Fibroblast of lung (primary cell): ENCODE measurements around the gene SCAPER. TPM values are rescaled to one million over a fixed set of nuclear protein-coding genes. Genes with fewer than 3 reads are reported as not detected.

ENCODE experiments used
- DNase-seq, 2 donors: peaks; one replicate each; pipeline versions ENCODE4 v3.0.0 to v3.0.0-alpha.2; 2010; ENCODE audit warnings: low read depth in 2 of 2
- H2AFZ ChIP-seq: 2 replicates; pipeline ENCODE4 v1.5.1; 2012; ENCODE audit warnings: low read length, control low read depth, inconsistent platforms
- H3K27ac ChIP-seq: 2 replicates; pipeline ENCODE4 v1.5.1; 2011; ENCODE audit warnings: low read length, control low read depth; ENCODE audit not compliant: insufficient read depth
- H3K27me3 ChIP-seq: 2 replicates; pipeline ENCODE4 v1.5.1; 2011; ENCODE audit warnings: mild to moderate bottlenecking, low read length; ENCODE audit not compliant: control insufficient read depth, insufficient read depth
- H3K36me3 ChIP-seq: 2 replicates; pipeline ENCODE4 v1.5.1; 2011; ENCODE audit warnings: low read length; ENCODE audit not compliant: control insufficient read depth, insufficient read depth
- H3K4me1 ChIP-seq: 2 replicates; pipeline ENCODE4 v1.5.1; 2011; ENCODE audit warnings: low read length; ENCODE audit not compliant: control insufficient read depth, insufficient read depth; ENCODE audit errors: extremely low read depth
- H3K4me2 ChIP-seq: 2 replicates; pipeline ENCODE4 v1.5.1; 2011; ENCODE audit warnings: low read length, control low read depth; ENCODE audit not compliant: insufficient read depth; ENCODE audit errors: extremely low read depth
- H3K4me3 ChIP-seq, 4 experiments: fragments of 200-600 bp in 1 of 4; sonication (generic) in 1 of 4; replicated peaks in 1 of 4; 2 replicates each; pipeline ENCODE4 v1.5.1; 2011 to 2016; ENCODE audit warnings: low read length in 4 of 4, low read depth in 3 of 4, mild to moderate bottlenecking in 3 of 4, control low read depth in 2 of 4, inconsistent platforms in 1 of 4, mixed read lengths in 1 of 4; ENCODE audit not compliant: insufficient read depth in 1 of 4; ENCODE audit errors: control extremely low read depth in 1 of 4
- H3K79me2 ChIP-seq: 2 replicates; pipeline ENCODE4 v1.5.1; 2012; ENCODE audit warnings: mild to moderate bottlenecking, low read length, inconsistent platforms; ENCODE audit not compliant: control insufficient read depth, insufficient read depth
- H3K9ac ChIP-seq: 2 replicates; pipeline ENCODE4 v1.5.1; 2011; ENCODE audit warnings: mild to moderate bottlenecking, low read length, control low read depth; ENCODE audit not compliant: insufficient read depth
- H3K9me3 ChIP-seq: 2 replicates; pipeline ENCODE4 v1.5.1; 2012; ENCODE audit warnings: low read depth, low read length; ENCODE audit not compliant: control insufficient read depth, insufficient read depth
- H4K20me1 ChIP-seq: 2 replicates; pipeline ENCODE4 v1.5.1; 2011; ENCODE audit warnings: low read length; ENCODE audit not compliant: control insufficient read depth, insufficient read depth; ENCODE audit errors: extremely low read depth
- EZH2 ChIP-seq: IDR thresholded peaks from 2 replicates; pipeline ENCODE4 v1.5.1; 2012; ENCODE audit warnings: low read length, control low read depth, mild to moderate bottlenecking; ENCODE audit errors: missing control alignments
- polyA plus RNA-seq, 2 donors: library from polyadenylated mRNA; depleted of rRNA in 1 of 2; stranded (reverse) in 1 of 2; unstranded in 1 of 2; fragments of >200 nt; gene quantifications; 2 replicates each; pipeline ENCODE4 v1.2.1, GENCODE V29; 2011 to 2012; ENCODE audit warnings: missing spikeins in 1 of 2
- total RNA-seq: library from RNA; depleted of rRNA; stranded (reverse); fragments of >200 nt; gene quantifications from 2 replicates; pipeline ENCODE4 v1.2.1, GENCODE V29; 2014
- TF ChIP-seq, protein P1 (sequence below), 2 donors: IDR thresholded peaks in 1 of 2; conservative IDR thresholded peaks in 1 of 2; 1 replicate in 1 of 2; 2 replicates in 1 of 2; pipeline ENCODE4 v1.5.1; 2011 to 2012; ENCODE audit warnings: low read length in 2 of 2, control low read depth in 1 of 2, inconsistent platforms in 1 of 2, low read depth in 1 of 2, mild to moderate bottlenecking in 1 of 2

SCAPER gene
- total and polyA plus RNA-seq, 2 donors (not counting 1 experiment from before 2014, with no cell fraction given), result 2.3 to 9.1 TPM

DNA sequence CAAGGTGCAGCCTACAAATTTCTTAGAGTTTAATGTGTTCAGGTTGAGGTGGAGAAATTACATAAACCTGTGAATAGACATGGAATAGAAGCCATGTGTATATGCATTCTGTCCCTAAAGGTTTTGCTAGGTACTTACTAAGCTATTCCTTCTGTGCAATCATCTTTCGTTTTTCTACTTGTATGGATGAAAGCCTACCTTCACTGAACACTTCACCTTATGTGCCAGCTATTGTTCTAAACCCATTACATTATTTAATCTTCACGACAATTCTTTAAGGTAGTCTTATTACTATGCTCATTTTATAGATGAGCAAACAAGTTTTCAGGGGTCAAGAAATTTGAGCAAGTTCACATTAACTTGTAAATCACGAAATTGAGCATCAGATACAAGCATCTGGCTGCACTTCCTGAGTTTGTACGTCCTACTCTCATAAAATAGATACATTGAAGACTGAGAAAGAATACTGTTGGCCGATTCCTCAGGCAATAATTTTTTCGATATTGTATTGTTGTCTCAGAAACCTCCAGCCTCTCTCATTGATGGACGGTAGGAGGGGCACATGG, 25.8 kb upstream of the SCAPER start:
- Histone ChIP-seq H3K27ac (peak overlapping the region; percentile 24), H3K9me3 (no peaks in the 10 kb centered on the region), H3K27me3 (no peaks in the 10 kb centered on the region), H4K20me1 (no peaks in the 10 kb centered on the region), H3K79me2 (peaks cover 1% of the 10 kb centered on the region), H3K36me3 (no peaks in the 10 kb centered on the region), H2AFZ (peak overlapping the region; percentile 93), H3K4me2 (peak overlapping the region; percentile 80), H3K4me1 (peaks cover 2% of the 10 kb centered on the region), H3K4me3 (peak overlapping the region; percentile 59 to 81 (median 76)), H3K9ac (peak overlapping the region; percentile 39)
- TF ChIP-seq, protein P1, sequence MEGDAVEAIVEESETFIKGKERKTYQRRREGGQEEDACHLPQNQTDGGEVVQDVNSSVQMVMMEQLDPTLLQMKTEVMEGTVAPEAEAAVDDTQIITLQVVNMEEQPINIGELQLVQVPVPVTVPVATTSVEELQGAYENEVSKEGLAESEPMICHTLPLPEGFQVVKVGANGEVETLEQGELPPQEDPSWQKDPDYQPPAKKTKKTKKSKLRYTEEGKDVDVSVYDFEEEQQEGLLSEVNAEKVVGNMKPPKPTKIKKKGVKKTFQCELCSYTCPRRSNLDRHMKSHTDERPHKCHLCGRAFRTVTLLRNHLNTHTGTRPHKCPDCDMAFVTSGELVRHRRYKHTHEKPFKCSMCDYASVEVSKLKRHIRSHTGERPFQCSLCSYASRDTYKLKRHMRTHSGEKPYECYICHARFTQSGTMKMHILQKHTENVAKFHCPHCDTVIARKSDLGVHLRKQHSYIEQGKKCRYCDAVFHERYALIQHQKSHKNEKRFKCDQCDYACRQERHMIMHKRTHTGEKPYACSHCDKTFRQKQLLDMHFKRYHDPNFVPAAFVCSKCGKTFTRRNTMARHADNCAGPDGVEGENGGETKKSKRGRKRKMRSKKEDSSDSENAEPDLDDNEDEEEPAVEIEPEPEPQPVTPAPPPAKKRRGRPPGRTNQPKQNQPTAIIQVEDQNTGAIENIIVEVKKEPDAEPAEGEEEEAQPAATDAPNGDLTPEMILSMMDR (conservative IDR thresholded peaks at IDR 0.05 in 1 of 2, IDR thresholded peaks at IDR 0.05 in 1 of 2; ENCODE audit: low read depth in 1 of 2, low read length in 2 of 2), result no peak
- TF ChIP-seq EZH2, result no peak
- DNase-seq, result peak in 1 of 2 donors; percentile 2

DNA sequence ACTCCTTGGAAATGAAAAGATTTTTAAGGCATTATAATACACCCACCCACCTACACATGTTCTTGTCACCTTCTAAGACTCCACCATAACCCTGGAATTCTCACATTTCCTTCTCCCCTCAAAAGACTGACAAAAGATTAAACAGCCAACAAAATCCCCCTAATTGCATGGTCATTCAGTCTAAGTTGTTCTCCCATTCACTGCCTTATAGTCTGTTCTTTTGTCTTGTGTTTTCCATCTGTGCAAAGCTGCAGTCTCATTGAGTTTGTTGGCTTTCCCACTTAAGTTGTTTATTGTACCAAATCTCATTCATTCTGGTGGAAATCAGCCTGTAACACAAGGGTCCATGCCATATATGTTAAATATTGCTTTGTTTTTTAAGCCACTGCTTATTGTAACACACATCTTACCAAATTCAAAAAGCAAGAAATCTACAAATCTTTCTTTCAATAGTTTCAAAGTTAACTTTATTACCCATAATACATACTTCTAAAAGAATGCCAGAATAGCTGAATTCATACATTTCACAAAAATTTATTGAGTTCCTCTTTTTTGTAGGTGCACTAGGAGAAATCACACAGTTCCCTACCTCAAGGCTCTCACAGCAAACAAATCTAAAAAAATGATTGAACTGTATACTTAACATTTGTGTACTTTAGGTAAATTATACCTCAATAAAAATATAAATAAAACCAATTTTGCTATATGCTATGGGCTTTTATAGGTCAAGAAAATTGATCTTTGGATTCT, 24.0 kb upstream of the SCAPER start:
- no peaks in the 10 kb centered on the region for H3K36me3 ChIP-seq
- DNase-seq, result no peak
- peaks cover 1% of the 10 kb centered on the region for H3K79me2 ChIP-seq
- no peaks in the 10 kb centered on the region for H3K9me3 ChIP-seq
- H3K4me3 ChIP-seq, result no peak overlapping the region
- no peak overlapping the region for H2AFZ ChIP-seq
- H4K20me1 ChIP-seq, result no peaks in the 10 kb centered on the region
- peaks cover 2% of the 10 kb centered on the region for H3K4me1 ChIP-seq
- H3K9ac ChIP-seq, result no peak overlapping the region
- no peak overlapping the region for H3K27ac ChIP-seq
- TF ChIP-seq, protein P1 (conservative IDR thresholded peaks at IDR 0.05 in 1 of 2, IDR thresholded peaks at IDR 0.05 in 1 of 2; ENCODE audit: low read depth in 1 of 2, low read length in 2 of 2), result no peak
- TF ChIP-seq EZH2, result no peak
- no peak overlapping the region for H3K4me2 ChIP-seq
- H3K27me3 ChIP-seq, result no peaks in the 10 kb centered on the region

GRCh38 chr15:76928201-76928600, 23.1 kb upstream of the SCAPER start:
- TF ChIP-seq, protein P1 (conservative IDR thresholded peaks at IDR 0.05 in 1 of 2, IDR thresholded peaks at IDR 0.05 in 1 of 2; ENCODE audit: low read depth in 1 of 2, low read length in 2 of 2), result no peak
- TF ChIP-seq EZH2, result no peak
- Histone ChIP-seq H3K79me2 (peaks cover 1% of the 10 kb centered on the region), H3K9me3 (no peaks in the 10 kb centered on the region), H4K20me1 (no peaks in the 10 kb centered on the region), H3K4me2 (no peak overlapping the region), H3K36me3 (no peaks in the 10 kb centered on the region), H2AFZ (no peak overlapping the region), H3K4me1 (peaks cover 2% of the 10 kb centered on the region), H3K27me3 (no peaks in the 10 kb centered on the region), H3K4me3 (no peak overlapping the region), H3K27ac (no peak overlapping the region), H3K9ac (no peak overlapping the region)
- no peak for DNase-seq
